Stimulated activated CD4-positive, alpha-beta T cell treated with anti-CD3 and anti-CD28 coated beads, Interleukin-12 subunit alpha, Interleukin-12 subunit beta, amount 100 ng/mL, for 24 hours (primary cell): ENCODE data around the gene LIN7C.
"Not testable (repeated sequence)": the region's sequence is repeated elsewhere in the genome, so short reads cannot be mapped to it uniquely, and the experiment has no call there.

Experiments used
- DNase-seq, 2 experiments: peaks; one replicate each; pipeline ENCODE4 v3.0.0-alpha.2; 2020; ENCODE audit warnings: low read depth in 2 of 2

Gene LIN7C, protein sequence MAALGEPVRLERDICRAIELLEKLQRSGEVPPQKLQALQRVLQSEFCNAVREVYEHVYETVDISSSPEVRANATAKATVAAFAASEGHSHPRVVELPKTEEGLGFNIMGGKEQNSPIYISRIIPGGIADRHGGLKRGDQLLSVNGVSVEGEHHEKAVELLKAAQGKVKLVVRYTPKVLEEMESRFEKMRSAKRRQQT

DNA sequence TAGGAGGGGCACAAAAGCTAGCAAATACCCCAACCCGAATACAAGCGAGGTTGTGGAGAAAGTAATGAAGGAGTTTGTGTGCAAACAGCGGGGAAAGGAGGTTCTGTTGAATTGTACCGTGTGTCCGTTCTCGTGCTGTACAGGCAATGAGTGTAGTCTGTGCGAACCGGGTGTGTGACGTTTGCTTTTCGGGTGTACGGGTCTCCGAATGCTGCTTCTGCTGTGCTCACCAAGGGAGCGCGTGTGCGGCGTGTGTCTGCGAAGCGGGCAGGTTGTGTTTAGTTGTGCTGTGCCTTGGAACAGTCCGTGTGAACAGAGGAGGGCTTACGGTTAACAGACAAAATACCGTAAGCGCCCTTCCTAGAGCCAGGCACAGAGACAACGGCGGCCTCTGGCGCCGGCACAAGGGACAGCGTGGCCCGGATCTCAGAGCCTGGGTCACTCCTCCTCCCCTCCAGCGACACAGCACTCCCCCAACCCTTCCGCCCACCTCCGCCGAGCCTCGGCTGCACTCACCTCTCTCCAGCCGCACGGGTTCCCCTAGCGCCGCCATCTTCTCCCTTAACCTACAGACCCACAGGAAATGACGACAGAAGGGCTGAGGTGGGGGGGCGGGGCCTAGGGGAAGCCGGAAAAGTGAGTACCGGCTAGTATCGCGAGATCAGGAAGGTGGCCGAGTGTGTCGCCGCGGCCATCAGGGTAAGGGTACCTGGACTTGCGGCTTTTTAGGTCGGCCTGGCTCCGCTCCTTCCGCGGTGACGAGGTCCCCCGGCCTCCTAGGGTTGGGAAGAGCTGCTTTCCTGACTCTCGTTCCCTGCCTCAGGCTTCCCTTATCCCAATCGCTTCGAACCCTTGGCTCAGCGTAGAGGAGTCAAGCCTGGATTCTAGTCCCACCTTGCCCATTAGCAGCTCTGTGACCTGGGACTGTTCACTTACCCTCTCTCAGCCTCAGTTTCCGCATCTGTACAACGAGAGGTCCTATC, at the start of gene LIN7C:
TSS of gene LIN7C (minus strand) at position 570 of the 983 bp plus-strand sequence. CDS start at position 553, 17 bp downstream.
- peak; percentile 88 to 94 for DNase-seq

DNA sequence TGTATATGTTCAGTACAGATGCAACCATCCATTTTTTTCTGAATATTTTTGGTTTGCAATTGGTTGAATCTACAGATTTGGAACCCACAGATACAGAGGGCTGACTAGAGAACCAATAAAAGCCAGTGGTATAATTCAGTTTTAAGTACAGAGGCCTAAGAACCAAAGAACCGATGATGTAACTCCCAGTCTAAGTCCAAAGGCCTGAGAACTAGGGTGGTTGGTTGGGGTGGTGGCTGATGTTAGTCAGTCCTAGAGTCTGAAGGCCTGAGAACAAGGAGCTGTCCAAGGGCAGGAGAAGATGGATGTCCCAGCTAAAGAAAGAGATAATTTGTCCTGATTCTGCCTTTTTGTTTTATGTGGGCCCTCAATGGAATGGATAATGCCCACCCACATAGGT, 48.7 kb upstream of the LIN7C start:
- DNase-seq = no peak

DNA sequence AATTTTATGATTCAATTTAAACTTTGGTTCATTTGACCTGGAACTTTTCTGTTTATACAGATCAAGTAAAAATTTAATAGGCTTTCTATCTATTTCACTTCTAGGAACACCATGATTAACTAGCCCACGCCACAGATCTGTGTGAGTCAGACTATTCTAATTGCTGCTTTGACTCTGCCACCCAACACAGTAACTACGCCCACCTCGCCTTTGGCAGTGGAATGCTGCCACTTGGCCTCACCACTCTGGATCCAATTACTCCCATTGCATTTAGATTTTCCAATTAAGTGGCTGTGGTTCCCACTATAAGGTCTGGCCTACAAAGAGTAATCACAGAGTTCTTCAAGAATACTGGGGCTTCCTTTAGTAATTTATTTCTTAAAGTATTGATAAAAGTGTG, 46.6 kb upstream of the LIN7C start:
- no peak for DNase-seq

DNA sequence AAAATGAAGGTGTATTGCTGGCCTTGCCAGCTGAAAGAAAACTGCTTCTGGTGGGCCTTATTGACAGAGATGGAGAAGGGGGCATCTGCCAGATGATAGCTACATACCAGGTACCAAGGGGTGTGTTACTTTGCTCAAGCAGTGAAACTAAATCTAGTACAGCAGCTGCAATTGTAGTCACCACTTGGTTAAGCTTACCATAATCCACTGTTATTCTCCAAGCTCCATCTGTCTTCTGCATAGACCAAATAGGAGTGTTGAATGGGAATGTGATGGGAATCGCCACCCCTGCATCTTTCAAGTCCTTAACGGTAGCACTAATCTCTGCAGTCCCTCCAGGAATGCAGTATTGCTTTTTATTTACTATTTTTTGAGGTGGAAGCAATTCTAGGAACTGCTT, 45.8 kb upstream of the LIN7C start:
- DNase-seq = no peak

DNA sequence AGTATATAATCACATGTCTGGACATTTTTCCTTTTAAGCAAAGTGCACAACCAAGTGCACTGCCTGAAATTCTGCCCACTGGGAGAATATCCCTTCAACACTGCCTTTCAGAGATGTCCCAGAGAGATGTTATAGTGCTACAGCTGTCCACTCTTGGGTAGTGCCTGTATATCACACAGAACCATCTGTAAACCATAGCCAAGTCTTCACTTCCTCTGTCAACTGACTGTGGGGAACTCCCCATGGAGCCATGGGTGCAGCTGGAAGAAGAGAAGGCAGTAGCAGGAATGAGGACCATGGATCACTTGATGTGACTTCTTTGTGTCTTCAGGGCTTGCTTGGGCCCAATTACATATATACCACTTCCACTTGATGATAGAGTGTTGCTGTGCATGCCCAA, 44.6 kb upstream of the LIN7C start:
- no peak for DNase-seq

DNA sequence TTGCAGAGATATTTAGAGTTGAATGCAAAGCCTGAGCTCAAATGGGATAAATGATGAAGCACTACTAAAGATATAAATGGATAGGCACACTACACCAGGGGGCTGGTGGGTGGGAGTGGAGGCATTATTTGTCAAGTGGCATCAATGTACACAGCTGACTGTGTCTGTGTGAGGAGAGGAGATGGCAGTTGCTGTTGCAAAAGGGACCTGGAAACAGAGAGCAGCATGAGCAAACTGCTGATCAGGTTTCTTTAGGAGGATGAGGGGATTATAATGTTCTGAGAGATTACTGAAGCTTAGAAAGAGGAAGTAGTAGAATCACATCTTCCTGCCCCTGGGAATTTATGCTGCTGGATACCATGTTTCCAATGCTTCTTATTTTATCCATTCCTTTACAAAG, 39.4 kb upstream of the LIN7C start:
- no peak for DNase-seq

DNA sequence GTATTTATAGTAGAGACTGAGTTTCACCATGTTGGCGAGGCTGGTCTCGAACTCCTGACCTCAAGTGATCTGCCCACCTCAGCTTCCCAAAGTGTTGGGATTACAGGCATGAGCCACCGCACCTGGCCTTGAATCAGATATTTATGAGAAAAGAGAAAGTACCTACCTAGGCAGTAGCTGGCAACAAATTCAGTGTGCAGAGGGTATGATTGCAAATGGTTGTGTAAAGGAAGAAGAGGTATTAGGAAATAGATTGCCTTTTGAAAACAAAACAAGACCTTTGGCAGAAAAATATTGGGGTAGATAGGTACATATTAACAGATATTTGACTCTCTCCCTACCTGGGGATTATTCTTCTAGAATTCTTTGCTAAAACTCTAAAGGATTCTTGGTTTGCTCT, 38.5 kb upstream of the LIN7C start:
- no peak for DNase-seq

DNA sequence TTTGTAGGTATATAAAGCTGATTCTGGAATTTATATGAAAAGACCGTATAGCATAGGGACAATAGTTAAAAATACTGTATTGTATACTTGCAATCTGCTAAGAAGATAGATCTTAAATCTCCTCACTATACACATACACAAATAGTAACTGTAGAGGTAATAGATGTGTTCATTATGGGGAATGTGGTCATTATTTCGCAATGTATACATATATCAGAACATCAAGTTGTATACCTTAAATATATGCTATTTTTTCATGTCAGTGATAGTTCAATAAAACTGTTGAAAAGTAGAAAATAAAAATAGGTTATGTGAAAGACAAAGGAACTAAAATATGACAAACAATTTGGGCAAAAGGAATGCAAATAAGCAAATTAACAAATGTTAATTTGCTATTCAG, 35.2 kb upstream of the LIN7C start:
- no peak for DNase-seq

DNA sequence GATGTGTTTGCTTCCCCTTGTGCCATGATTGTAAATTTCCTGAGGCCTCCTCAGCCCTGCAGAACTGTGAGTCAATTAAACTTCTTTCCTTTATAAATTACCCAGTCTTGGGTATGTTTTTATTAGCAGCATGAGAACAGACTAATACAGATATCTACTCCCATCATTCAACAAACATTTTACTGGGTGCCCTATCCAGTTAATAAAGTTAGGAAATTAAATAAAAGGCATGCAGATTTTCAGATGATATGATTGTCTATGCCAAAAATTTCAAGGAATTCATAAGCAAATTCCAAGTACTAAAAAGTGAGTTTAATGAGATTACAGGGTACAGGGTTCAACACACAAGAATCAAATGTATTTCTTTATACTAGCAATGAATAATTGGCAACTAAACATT, 33.5 kb upstream of the LIN7C start:
- DNase-seq = no peak

DNA sequence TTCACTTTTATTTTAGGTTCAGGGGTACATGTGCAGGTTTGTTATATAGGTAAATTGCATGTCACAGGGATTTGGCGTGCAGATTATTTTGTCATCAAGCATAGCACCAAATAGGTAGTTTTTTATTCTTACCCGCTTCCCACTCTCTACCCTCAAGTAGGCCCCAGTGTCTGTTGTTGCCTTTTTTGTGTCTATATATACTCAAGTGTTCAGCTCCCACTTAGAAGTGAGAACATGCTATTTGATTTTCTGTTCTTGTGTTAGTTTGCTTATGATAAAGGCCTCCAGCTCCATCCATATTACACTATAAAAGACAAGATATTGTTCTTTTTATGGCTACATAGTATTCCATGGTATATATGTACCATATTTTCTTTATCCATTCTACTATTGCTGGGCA, 28.5 kb upstream of the LIN7C start:
- DNase-seq = no peak

DNA sequence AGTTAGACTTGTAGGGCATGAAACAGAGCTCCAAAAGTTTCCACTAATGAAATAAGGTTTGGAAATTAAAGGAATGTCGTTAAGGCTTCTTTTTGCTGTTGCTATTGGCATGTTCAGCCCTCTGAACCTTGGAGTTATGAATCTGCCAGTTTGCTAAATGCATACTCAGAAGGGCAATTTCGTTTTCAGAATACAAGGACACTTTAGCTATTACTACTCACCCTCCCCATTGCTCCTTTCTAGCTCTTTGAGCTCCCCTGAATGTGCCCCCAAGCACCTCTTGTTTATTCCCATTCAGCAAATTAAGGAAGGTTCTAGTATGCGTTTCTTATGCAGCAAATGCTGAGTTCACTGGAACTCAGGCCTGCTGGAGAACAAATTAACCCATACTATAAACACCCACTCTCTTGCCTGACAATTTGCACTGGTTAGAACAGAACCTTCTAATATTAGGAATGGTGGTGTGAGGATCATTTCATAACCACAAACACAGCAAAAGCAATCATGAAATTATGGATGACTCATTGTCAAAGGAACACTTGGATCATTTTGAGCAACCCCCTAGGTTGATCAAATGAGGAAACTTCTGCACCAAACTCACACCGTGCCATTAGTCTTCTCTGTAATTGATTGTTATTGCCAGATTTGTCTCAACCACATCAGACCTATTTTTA, 26.2 kb upstream of the LIN7C start:
- no peak for DNase-seq

DNA sequence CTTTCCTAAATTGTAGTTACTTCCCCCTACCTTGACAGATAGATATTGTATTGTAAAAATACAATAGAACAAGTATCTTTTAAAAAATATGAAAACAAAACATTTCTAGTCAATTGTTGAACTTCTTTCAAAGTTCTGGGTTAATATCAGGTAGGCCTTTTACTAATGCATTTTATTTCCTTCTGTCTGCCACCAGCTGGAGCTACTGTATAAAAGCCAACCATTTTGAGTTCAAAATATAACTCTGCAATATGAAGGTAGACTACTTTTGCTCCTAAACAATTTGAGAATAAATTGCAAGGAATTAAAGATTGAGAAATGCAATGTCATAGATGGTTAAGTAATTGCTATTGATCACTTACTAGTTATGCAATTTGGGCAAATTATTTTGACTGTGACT, 22.1 kb upstream of the LIN7C start:
- DNase-seq = no peak

DNA sequence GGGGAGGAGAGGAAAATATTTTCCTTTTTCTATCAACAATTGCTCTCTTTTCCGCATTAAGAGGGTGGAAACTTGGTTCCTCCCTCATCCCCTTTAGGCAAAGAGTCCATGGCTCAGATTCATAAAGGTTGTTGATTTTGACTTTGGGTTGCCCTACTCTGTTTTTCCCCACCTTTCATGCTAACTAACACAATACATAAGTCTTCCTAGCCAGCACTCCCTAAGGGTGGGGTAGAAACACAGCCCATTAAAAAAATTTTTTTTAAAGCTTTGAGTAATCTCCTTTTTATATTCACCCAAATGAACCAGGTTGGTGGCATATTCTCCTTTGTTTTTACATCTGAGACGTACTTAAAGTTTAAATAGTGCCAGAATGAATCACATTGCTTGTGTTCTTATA, 20.0 kb upstream of the LIN7C start:
- DNase-seq = no peak

DNA sequence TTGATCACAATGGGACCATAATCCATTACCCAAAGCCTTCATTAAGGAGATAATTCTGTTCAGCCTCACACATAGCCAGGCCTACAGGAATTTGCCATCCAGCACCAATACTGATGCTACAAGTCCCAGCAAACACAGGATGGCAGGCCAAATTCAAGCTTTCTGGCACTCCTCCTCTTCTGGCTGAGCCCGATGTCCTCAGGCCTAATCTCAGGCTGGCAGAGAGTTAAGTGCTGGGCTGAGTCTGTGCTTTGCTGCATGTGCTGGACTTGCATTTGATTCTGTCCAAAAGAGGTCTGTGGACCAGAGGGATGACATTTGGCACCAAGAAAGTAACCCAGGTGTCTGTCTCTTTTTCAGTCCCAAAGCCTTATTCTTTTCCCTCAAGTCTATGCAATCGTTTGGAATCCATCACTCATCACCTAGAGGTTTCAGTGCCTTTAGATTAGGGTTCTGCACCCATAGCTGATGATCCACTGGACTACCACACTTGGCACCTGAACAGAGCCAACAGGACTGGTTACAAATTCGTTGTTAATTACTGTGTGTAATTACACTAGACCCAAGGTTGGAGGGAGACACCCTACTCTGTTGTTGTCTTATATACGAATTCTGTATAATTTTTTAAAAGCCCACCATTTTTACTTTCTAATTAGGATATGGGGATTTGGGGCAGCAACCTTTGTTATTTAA, 19.4 kb upstream of the LIN7C start:
- DNase-seq = no peak

DNA sequence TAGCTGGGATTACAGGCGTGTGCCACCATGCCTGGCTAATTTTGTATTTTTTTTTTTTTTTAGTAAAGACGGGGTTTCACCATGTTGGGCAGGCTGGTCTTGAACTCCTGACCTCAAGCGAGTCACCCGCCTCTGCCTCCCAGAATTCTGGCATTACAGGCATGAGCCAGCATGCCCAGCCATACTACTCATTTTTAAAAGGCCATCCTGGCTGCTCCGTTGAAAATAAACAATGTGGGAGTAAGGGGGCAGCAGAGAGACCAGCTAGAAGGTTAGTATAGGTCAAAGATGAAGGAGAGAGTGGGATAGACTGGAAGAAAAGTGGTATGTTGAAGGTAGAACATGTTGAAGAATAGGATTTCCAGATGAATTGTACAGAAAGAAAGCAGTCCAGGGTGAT, 17.6 kb upstream of the LIN7C start:
- DNase-seq = no peak

DNA sequence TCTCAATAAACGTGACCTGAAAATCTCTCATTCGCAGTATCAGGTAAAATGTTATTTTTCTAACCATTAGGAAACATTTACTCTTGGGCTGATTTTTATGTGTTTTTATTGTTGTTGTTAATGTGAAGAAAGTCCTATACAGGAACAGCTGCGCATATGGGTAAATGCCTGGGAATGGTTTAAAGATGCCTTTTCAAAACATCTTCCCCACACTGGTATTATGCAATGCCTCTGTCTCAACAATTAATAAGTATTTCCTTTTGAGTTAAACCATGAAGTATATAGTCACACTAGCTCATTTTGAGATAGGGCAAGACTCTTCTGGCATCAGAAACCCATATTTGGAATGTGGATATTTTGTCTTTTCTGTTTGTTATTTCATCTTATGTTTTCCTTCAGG, 13.7 kb upstream of the LIN7C start:
- DNase-seq = no peak

DNA sequence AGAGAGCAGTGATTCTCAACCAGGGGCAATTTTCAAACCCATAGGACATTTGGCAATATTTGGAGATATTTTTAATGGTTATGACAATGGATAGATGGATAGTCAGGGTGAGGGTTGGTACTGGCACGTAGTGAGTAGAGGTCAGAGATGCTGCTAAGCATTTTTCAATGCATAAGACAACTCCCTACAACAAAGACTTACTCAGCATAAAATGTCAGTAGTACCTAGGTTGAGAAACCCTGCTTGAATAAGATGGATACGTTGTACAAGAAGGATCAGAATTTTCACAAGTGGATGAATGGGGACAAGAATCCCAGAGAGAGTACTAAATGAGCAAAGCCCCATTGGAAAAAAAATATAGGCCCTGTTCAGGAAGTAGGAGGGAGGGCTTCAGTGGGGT, 11.9 kb upstream of the LIN7C start:
- no peak for DNase-seq

DNA sequence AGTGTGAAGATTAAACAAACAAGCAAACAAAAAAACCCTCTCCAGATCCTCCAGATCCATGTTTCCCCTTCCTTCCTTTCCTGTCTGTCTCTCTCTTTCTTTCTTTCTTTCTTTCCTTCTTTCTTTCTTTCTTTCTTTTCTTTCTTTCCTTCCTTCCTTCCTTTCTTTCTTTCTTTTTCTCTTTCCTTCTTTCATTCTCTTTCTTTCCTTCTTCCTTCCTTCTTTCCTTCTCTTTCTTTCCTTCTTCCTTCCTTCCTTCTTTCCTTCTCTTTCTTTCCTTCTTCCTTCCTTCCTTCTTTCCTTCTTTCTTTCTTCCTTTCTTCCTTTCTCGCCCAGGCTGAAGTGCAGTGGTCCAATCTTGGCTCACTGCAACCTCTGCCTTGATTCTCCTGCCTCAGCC, 10.9 kb upstream of the LIN7C start:
- not testable (repeated sequence) for DNase-seq

DNA sequence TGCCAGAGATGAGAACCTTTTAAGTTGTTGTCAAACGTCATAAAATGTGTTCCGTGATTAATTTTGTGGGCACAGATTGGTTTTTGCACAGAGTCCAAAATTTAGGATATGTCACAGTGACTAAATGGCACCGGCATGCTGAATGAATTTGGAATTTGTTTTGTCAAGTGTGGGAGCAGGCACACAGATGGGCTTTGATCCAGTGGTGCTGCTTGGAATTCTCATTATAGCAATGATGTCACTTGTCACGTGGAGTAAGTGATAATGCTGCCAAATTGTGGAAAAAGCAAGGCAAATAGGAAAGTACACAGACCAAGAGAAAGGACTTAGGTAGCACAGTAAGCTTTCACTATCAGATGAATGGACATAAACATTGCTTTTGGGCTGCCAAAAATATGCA, 8.0 kb upstream of the LIN7C start:
- DNase-seq = no peak

DNA sequence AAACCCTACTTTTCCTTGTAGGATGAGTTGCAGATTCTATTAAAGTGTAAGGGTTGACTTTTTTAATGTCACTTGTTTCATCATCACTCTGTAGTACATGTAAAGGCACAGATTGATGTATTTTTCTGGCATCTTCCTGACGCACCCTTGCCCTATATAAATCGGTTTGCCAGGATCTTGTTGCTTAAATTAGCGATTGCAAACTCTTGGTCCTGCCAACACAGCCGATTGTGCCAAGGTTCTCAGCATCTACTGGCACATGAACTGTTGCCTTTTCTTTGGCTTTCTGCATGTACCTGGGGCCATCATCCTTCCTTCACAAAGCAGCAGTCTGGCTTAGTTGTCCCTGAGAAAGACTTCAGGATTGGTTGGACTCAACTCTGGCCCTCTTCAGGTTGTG, 7.5 kb upstream of the LIN7C start:
- no peak for DNase-seq

DNA sequence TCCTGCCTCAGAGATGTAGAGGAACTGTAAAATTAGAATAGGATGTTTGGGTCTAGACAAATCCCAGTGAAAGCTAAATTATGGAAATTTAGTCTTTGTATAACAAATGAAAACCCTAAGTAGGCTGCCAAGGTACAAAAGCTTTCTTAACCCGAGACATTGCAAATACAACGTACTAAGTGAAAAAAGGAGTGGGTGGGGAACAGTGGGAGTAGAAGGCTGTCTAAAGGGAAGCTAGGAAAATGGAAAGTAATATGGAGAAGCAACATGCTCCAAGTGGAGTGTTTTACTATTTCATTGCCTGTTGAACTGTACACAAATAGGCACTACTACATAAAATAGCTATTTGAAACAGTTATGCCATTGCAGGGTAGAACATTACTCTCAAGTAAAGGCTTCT, 6.8 kb upstream of the LIN7C start:
- DNase-seq = no peak

DNA sequence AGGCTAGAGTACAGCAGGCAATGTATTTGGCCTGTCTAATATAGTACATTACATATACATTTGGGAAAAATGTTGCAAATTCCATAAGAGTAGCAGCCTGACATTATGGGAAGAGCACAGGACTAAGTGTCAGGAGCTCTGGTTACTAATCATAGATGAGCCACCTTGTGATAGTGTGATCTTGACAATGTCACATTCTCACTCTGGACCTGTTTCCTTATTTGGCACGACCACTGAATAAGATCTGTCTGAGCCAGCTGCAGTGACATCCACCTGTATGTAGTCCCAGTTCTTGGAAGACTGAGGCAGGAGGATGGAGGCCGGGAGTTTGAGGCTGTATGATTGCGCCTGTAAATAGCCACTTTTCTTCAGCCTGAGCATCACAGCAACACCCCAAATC, 5.7 kb upstream of the LIN7C start:
- no peak for DNase-seq
